H1 (cell line): ENCODE results near the gene ANAPC13. TPM values are rescaled to one million over a fixed set of nuclear protein-coding genes. Genes with fewer than 3 reads are reported as not detected.

Source experiments
- CTCF ChIA-PET: fragments of 300-600 bp; sonication (Branson Sonifier 250); formaldehyde crosslinking; loops from one replicate; lab custom pipeline; 2021; ENCODE audit not compliant: partially characterized antibody; lab: Charles Lee
- POLR2A ChIA-PET: fragments of 300-600 bp; sonication (Branson Sonifier 250); formaldehyde crosslinking; loops from one replicate; lab custom pipeline; 2021; ENCODE audit warnings: inconsistent platforms; ENCODE audit not compliant: partially characterized antibody; lab: Charles Lee
- DNase-seq, 2 experiments: peaks; one replicate each; pipeline versions ENCODE4 v3.0.0 to v3.0.0-alpha.2; 2010 to 2022; ENCODE audit warnings: low spot score in 2 of 2, low read depth in 1 of 2, mixed read lengths in 1 of 2
- FAIRE-seq: peaks from 2 replicates; lab custom pipeline; 2011; peaks lifted over from hg19 to GRCh38; lab: Jason Lieb, UNC
- H2AFZ ChIP-seq: 2 replicates; pipeline ENCODE4 v1.8.1; 2012; ENCODE audit warnings: low read length, inconsistent platforms
- H2AK5ac ChIP-seq: 2 replicates; pipeline ENCODE4 v1.6.1; 2013; ENCODE audit warnings: low read depth, low read length
- H2BK120ac ChIP-seq: replicated peaks from 2 replicates; pipeline ENCODE3; 2013; ENCODE audit warnings: low read depth, low read length, inconsistent platforms
- H2BK12ac ChIP-seq: 2 replicates; pipeline ENCODE4 v1.6.1; 2013; ENCODE audit warnings: low read depth, low read length
- H2BK15ac ChIP-seq: 2 replicates; pipeline ENCODE4 v1.6.1; 2013; ENCODE audit warnings: low read length
- H2BK20ac ChIP-seq: 2 replicates; pipeline ENCODE4 v1.6.1; 2013; ENCODE audit warnings: low read length
- H2BK5ac ChIP-seq: 2 replicates; pipeline ENCODE4 v1.6.1; 2013; ENCODE audit warnings: low read depth, low read length
- H3K14ac ChIP-seq: 2 replicates; pipeline ENCODE4 v1.6.1; 2013; ENCODE audit warnings: inconsistent platforms; ENCODE audit not compliant: insufficient read length
- H3K18ac ChIP-seq: 2 replicates; pipeline ENCODE4 v1.6.1; 2013; ENCODE audit warnings: low read length; ENCODE audit errors: extremely low read depth
- H3K23ac ChIP-seq: 2 replicates; pipeline ENCODE4 v1.6.1; 2013; ENCODE audit warnings: inconsistent platforms; ENCODE audit not compliant: insufficient read length
- H3K23me2 ChIP-seq: 2 replicates; pipeline ENCODE4 v1.6.1; 2013; ENCODE audit warnings: low read depth, low read length
- H3K27ac ChIP-seq: 2 replicates; pipeline ENCODE4 v1.6.1; 2011; ENCODE audit warnings: low read depth, low read length, inconsistent platforms
- H3K27me3 ChIP-seq, 4 experiments: replicated peaks in 1 of 4; 1 replicate in 1 of 4; 2 replicates in 3 of 4; pipeline versions ENCODE4 v1.6.1 to v1.8.1; 2011 to 2013; ENCODE audit warnings: low read length in 3 of 4, mild to moderate bottlenecking in 3 of 4, inconsistent platforms in 2 of 4, mixed read lengths in 2 of 4, moderate library complexity in 1 of 4; ENCODE audit not compliant: control insufficient read depth in 3 of 4, insufficient read depth in 3 of 4; ENCODE audit errors: extremely low read depth in 1 of 4
- H3K36me3 ChIP-seq, 4 experiments: 2 replicates each; pipeline versions ENCODE4 v1.6.1 to v1.8.1; 2011 to 2013; ENCODE audit warnings: mild to moderate bottlenecking in 4 of 4, low read length in 3 of 4, moderate library complexity in 2 of 4, control low read depth in 1 of 4, inconsistent platforms in 1 of 4; ENCODE audit not compliant: insufficient read depth in 4 of 4, control insufficient read depth in 2 of 4
- H3K4ac ChIP-seq: replicated peaks from 2 replicates; pipeline ENCODE3; 2013; ENCODE audit warnings: low read length, low read depth, mixed read lengths, inconsistent platforms; ENCODE audit not compliant: insufficient read length
- H3K4me1 ChIP-seq, 4 experiments: replicated peaks in 1 of 4; 1 replicate in 1 of 4; 2 replicates in 3 of 4; pipeline versions ENCODE4 v1.6.1 to v1.8.1; 2011 to 2013; ENCODE audit warnings: low read length in 3 of 4, inconsistent platforms in 2 of 4, mixed read lengths in 1 of 4; ENCODE audit not compliant: insufficient read depth in 4 of 4, control insufficient read depth in 3 of 4
- H3K4me2 ChIP-seq, 2 experiments: 2 replicates each; pipeline versions ENCODE4 v1.6.1 to v1.8.1; 2011 to 2013; ENCODE audit warnings: low read depth in 2 of 2, low read length in 2 of 2, control low read depth in 1 of 2, inconsistent platforms in 1 of 2, mild to moderate bottlenecking in 1 of 2; ENCODE audit not compliant: insufficient read depth in 1 of 2
- H3K4me3 ChIP-seq, 4 experiments: fragments of 200-600, 300-600 bp in 1 of 4; sonication (generic), shearing (Covaris generic), sonication (Bioruptor Twin) in 1 of 4; 2 replicates each; pipeline versions ENCODE4 v1.5.1 to v1.8.1; 2011 to 2016; ENCODE audit warnings: low read length in 4 of 4, low read depth in 3 of 4, control low read depth in 2 of 4, inconsistent platforms in 2 of 4, mild to moderate bottlenecking in 2 of 4, mixed read lengths in 1 of 4, moderate library complexity in 1 of 4; ENCODE audit not compliant: insufficient read depth in 2 of 4; ENCODE audit errors: extremely low read depth in 1 of 4
- H3K56ac ChIP-seq: replicated peaks from 2 replicates; pipeline ENCODE3; 2013; ENCODE audit warnings: low read depth, mild to moderate bottlenecking, mixed read lengths, low read length, inconsistent platforms; ENCODE audit not compliant: insufficient read length
- H3K79me1 ChIP-seq: 2 replicates; pipeline ENCODE4 v1.6.1; 2013; ENCODE audit warnings: low read depth, low read length, control low read depth
- H3K79me2 ChIP-seq, 2 experiments: 2 replicates each; pipeline versions ENCODE4 v1.6.1 to v1.8.1; 2012 to 2013; ENCODE audit warnings: low read length in 2 of 2, mild to moderate bottlenecking in 2 of 2, inconsistent platforms in 1 of 2; ENCODE audit not compliant: insufficient read depth in 2 of 2, control insufficient read depth in 1 of 2
- H3K9ac ChIP-seq, 4 experiments: replicated peaks in 1 of 4; 1 replicate in 1 of 4; 2 replicates in 3 of 4; pipeline versions ENCODE4 v1.6.1 to v1.8.1; 2011 to 2013; ENCODE audit warnings: low read depth in 3 of 4, low read length in 3 of 4, control low read depth in 2 of 4, mild to moderate bottlenecking in 2 of 4, moderate library complexity in 2 of 4, inconsistent platforms in 1 of 4; ENCODE audit errors: extremely low read depth in 1 of 4
- H3K9me3 ChIP-seq, 2 experiments: 2 replicates each; pipeline versions ENCODE4 v1.6.1 to v1.8.1; 2012 to 2013; ENCODE audit warnings: mild to moderate bottlenecking in 2 of 2, moderate library complexity in 2 of 2, control low read depth in 1 of 2, inconsistent platforms in 1 of 2, low read depth in 1 of 2, low read length in 1 of 2, mixed read lengths in 1 of 2; ENCODE audit not compliant: insufficient read depth in 2 of 2
- H4K20me1 ChIP-seq, 2 experiments: replicated peaks in 1 of 2; 2 replicates each; pipeline versions ENCODE3 to v1.8.1; 2011 to 2013; ENCODE audit warnings: inconsistent platforms in 2 of 2, low read length in 2 of 2, mild to moderate bottlenecking in 1 of 2; ENCODE audit not compliant: insufficient read depth in 2 of 2, control insufficient read depth in 1 of 2
- H4K5ac ChIP-seq: 2 replicates; pipeline ENCODE4 v1.6.1; 2013; ENCODE audit warnings: low read length, low read depth, mixed read lengths, inconsistent platforms; ENCODE audit not compliant: insufficient read length
- H4K8ac ChIP-seq: 2 replicates; pipeline ENCODE4 v1.8.0; 2013; ENCODE audit warnings: mild to moderate bottlenecking, moderate library complexity, low read length, inconsistent platforms; ENCODE audit not compliant: insufficient read depth; ENCODE audit errors: extremely low read depth
- H4K91ac ChIP-seq: replicated peaks from 2 replicates; pipeline ENCODE3; 2013; ENCODE audit warnings: low read length, mixed read lengths, inconsistent platforms; ENCODE audit not compliant: insufficient read length
- ASH2L ChIP-seq: fragments of 200-600, 300-600 bp; sonication (generic); IDR thresholded peaks from one replicate; pipeline ENCODE4 v1.7.1; 2017; ENCODE audit warnings: low read length
- EZH2 ChIP-seq: fragments of 200-600 bp; sonication (generic); IDR thresholded peaks from 2 replicates; pipeline ENCODE4 v1.7.1; 2012; ENCODE audit warnings: low read depth, mild to moderate bottlenecking, moderate library complexity, low read length, inconsistent platforms; ENCODE audit not compliant: severe bottlenecking
- HDAC2 ChIP-seq, 2 experiments: fragments of 300-600 bp in 1 of 2; sonication (generic) in 1 of 2; IDR thresholded peaks; 2 replicates each; pipeline ENCODE4 v1.6.1; 2011 to 2012; ENCODE audit warnings: low read depth in 2 of 2, low read length in 2 of 2, mild to moderate bottlenecking in 2 of 2, moderate library complexity in 2 of 2, borderline replicate concordance in 1 of 2, inconsistent platforms in 1 of 2
- HDAC6 ChIP-seq: IDR thresholded peaks from one replicate; pipeline ENCODE4 v1.7.1; 2012; ENCODE audit warnings: low read depth, mild to moderate bottlenecking, inconsistent platforms, low read length, moderate library complexity
- JUND ChIP-seq: IDR thresholded peaks from 2 replicates; pipeline ENCODE4 v1.6.1; 2011; ENCODE audit warnings: mild to moderate bottlenecking, improper control_type of control experiment, low read length
- MAX ChIP-seq: IDR thresholded peaks from 2 replicates; pipeline ENCODE4 v1.6.1; 2012; ENCODE audit warnings: inconsistent platforms
- RBBP5 ChIP-seq: IDR thresholded peaks from 2 replicates; pipeline ENCODE4 v1.7.1; 2012; ENCODE audit warnings: low read depth, mild to moderate bottlenecking, inconsistent platforms, low read length, moderate library complexity, borderline replicate concordance
- SAP30 ChIP-seq: fragments of 300-600 bp; sonication (generic); IDR thresholded peaks from 2 replicates; pipeline ENCODE4 v1.7.1; 2012; ENCODE audit warnings: low read length, moderate library complexity, mild to moderate bottlenecking, inconsistent platforms; ENCODE audit not compliant: insufficient read depth, insufficient replicate concordance
- SIN3A ChIP-seq, 2 experiments: IDR thresholded peaks in 1 of 2; conservative IDR thresholded peaks in 1 of 2; 2 replicates each; pipeline ENCODE4 v1.6.1; 2011 to 2012; ENCODE audit warnings: low read length in 2 of 2, improper control_type of control experiment in 1 of 2, low read depth in 1 of 2, mild to moderate bottlenecking in 1 of 2
- SIRT6 ChIP-seq: IDR thresholded peaks from one replicate; pipeline ENCODE4 v1.7.1; 2012; ENCODE audit warnings: low read length, inconsistent platforms
- SP2 ChIP-seq: IDR thresholded peaks from 2 replicates; pipeline ENCODE4 v1.6.1; 2012; ENCODE audit warnings: mild to moderate bottlenecking, low read length, inconsistent platforms
- SUZ12 ChIP-seq: fragments of 200-600 bp; sonication (generic); IDR thresholded peaks from 2 replicates; pipeline ENCODE4 v1.6.1; 2012; ENCODE audit warnings: mild to moderate bottlenecking, inconsistent platforms, low read length, moderate library complexity, mixed read lengths
- TEAD4 ChIP-seq: IDR thresholded peaks from 2 replicates; pipeline ENCODE4 v1.6.1; 2012; ENCODE audit warnings: low read depth, low read length, inconsistent platforms, mixed read lengths
- YY1 ChIP-seq: IDR thresholded peaks from 2 replicates; pipeline ENCODE4 v1.6.1; 2011; ENCODE audit warnings: low read depth, mild to moderate bottlenecking, low read length
- WGBS, 2 experiments: shearing (Covaris generic) in 1 of 2; methylation state at CpG; one replicate each; pipeline versions ENCODE4 v1.1.6 to v1.1.7; 2013 to 2015; ENCODE audit warnings: low lambda C conversion rate in 2 of 2, mixed read lengths in 2 of 2, inconsistent platforms in 1 of 2, low coverage in 1 of 2, missing lambda C conversion rate in 1 of 2; ENCODE audit not compliant: insufficient replicate concordance in 2 of 2, insufficient coverage in 1 of 2, insufficient read length in 1 of 2; ENCODE audit errors: extremely low coverage in 1 of 2, missing lambda C conversion rate in 1 of 2; 5-methylcytosine and 5-hydroxymethylcytosine counted together
- polyA plus RNA-seq, 7 experiments: library from polyadenylated mRNA; depleted of rRNA in 3 of 7; stranded (reverse) in 5 of 7; unstranded in 2 of 7; fragments of >200 nt in 5 of 7; fragments of 200-250 nt in 2 of 7; gene quantifications; 1 replicate in 5 of 7; 2 replicates in 1 of 7; 4 replicates in 1 of 7; pipeline versions ENCODE4 v1.2.1 to v1.2.3, GENCODE V29; 2011 to 2013; ENCODE audit warnings: missing spikeins in 2 of 7, mixed read lengths in 2 of 7
- total RNA-seq: library from RNA; stranded (reverse); fragmentation: NEBNext Ultra II Directional; extraction: Animal tissue kit (Norgen Biotek cat#: 25700); gene quantifications from 2 replicates; pipeline ENCODE4 v1.2.1, GENCODE V29; 2021

Gene ANAPC13
- total and polyA plus RNA-seq, 2 of the 8 experiments (the other 6 are each of a cell fraction or from before 2014, with no cell fraction given): 33.3 to 34.0 TPM

DNA sequence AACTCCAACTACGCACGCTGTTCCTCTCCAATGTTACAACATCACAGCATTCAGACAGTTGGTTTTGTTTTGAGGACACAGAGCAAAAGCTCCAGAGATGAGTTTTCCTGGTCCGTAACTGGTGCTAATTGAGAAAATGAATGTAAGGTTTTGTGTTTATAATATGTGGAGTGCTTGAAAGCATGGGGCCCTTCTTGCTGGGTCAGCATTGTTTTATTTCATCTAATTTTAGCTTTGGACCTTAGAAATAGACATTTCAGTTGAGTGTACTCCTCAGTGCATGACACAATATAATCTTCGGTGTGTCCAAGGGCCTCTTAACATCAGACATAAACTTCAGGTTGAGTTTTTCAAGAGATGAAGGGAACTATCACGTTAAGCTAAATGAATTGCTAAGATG is 37.1 kb downstream of the ANAPC13 start:
- ChIA-PET POLR2A (interaction anchor here (1.5 to 9.2 kb wide), 3 partner anchors 16 to 81 kb away, joined by 5 to 94 read pairs (median 8); partner anchors contain the start of gene AMOTL2), CTCF (interaction anchor here (0.7 to 2.9 kb wide), 37 partner anchors 8 to 237 kb away, joined by 3 to 26 read pairs (median 5); no protein-coding TSS in a partner anchor)
- H3K4me2 ChIP-seq: no peak overlapping the region
- 93% methylated on average over 5 of the region's 5 CpGs; no CpG with 5 or more reads in 1 of the 2 experiments for WGBS, 2 experiments
- no peak overlapping the region for H2BK20ac ChIP-seq
- no peak overlapping the region for H3K14ac ChIP-seq
- no peaks in the 10 kb centered on the region for H3K79me2 ChIP-seq
- H4K20me1 ChIP-seq: no peaks in the 10 kb centered on the region
- no peak overlapping the region for H4K91ac ChIP-seq
- no peaks in the 10 kb centered on the region for H3K36me3 ChIP-seq
- H3K79me1 ChIP-seq: no peaks in the 10 kb centered on the region
- no peak overlapping the region for H2BK5ac ChIP-seq
- no peaks in the 10 kb centered on the region for H3K23me2 ChIP-seq
- H4K5ac ChIP-seq: no peak overlapping the region
- no peak overlapping the region for H4K8ac ChIP-seq
- H2AFZ ChIP-seq: no peak overlapping the region
- H3K23ac ChIP-seq: no peak overlapping the region
- no peaks in the 10 kb centered on the region for H3K9me3 ChIP-seq
- H2BK120ac ChIP-seq: no peak overlapping the region
- no peak overlapping the region for H2BK15ac ChIP-seq
- no peak overlapping the region for H3K4me3 ChIP-seq
- no peak overlapping the region for H2AK5ac ChIP-seq
- no peak overlapping the region for H2BK12ac ChIP-seq
- DNase-seq (no peak), FAIRE-seq (no peak)
- no peak overlapping the region for H3K56ac ChIP-seq
- no peak overlapping the region for H3K4ac ChIP-seq
- H3K9ac ChIP-seq: no peak overlapping the region
- peaks cover 0 to 4% (median 0%) of the 10 kb centered on the region in 4 experiments; a peak in 2 of 7 replicates for H3K27me3 ChIP-seq
- no peak overlapping the region for H3K27ac ChIP-seq
- H3K18ac ChIP-seq: no peak overlapping the region
- peaks cover 0 to 3% (median 2%) of the 10 kb centered on the region in 4 experiments; a peak in 4 of 7 replicates for H3K4me1 ChIP-seq
- TF ChIP-seq RBBP5 (no peak), SUZ12 (no peak), SIN3A (conservative IDR thresholded peaks at IDR 0.05 in 1 of 2, IDR thresholded peaks at IDR 0.05 in 1 of 2; ENCODE audit: low read depth in 1 of 2, low read length in 2 of 2) (no peak), HDAC2 (IDR thresholded peaks at IDR 0.05; ENCODE audit: borderline replicate concordance in 1 of 2, low read depth in 2 of 2, low read length in 2 of 2) (no peak), MAX (no peak), HDAC6 (no peak), SP2 (no peak), JUND (no peak), TEAD4 (no peak), SAP30 (no peak), ASH2L (no peak), YY1 (no peak), EZH2 (no peak), SIRT6 (no peak)
